ENCODE results near the gene KCTD16.

KCTD16 gene

DNA sequence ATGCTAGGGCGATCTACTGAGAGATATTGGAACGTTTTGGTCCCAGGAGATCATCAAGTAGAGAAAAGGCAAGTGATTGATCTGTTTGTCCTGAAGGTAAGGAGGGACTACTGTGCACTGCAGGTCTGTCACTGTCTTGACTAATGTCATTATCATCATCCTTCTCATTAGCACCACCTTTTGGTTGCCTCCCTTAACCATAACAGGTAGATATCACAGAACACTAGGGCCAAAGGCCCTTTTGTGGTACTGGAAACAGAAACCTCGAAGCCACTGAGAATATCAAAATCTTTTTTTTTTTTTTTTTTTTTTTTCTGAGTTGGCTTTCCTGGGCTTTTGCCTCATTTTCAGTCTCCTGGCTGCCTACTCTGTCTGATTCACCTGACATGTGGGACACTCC lies 134.0 kb downstream of the KCTD16 start:
- no peaks in the 10 kb centered on the region for H3K79me2 ChIP-seq (ENCODE audit: insufficient read depth, low read length)
- H3K9me3 ChIP-seq (ENCODE audit: insufficient read depth, low read length, severe bottlenecking): no peaks in the 10 kb centered on the region
- H3K4me1 ChIP-seq (ENCODE audit: insufficient read depth, low read length): no peaks in the 10 kb centered on the region
- DNase-seq: no peak
- no peak overlapping the region for H3K9ac ChIP-seq (ENCODE audit: low read depth, low read length)
- ATAC-seq (ENCODE audit: insufficient read depth, low read depth): no peak
- H3K27me3 ChIP-seq (ENCODE audit: insufficient read depth, low read length, poor library complexity): peaks cover 3% of the 10 kb centered on the region
- no peak overlapping the region for H3K4me3 ChIP-seq (ENCODE audit: low read depth in 1 of 2, low read length in 2 of 2)
- no peak overlapping the region for H3K4me2 ChIP-seq (ENCODE audit: insufficient read depth, low read length)
- H2AFZ ChIP-seq (ENCODE audit: low read depth, low read length): no peak overlapping the region
- no peaks in the 10 kb centered on the region for H3K36me3 ChIP-seq (ENCODE audit: insufficient read depth, low read length)
- TF ChIP-seq CTCF (IDR thresholded peaks at IDR 0.05; ENCODE audit: borderline replicate concordance, extremely low read depth, low read length, poor library complexity, severe bottlenecking) (no peak), EZH2 (IDR thresholded peaks at IDR 0.05; ENCODE audit: borderline replicate concordance, low read depth, low read length, severe bottlenecking) (no peak)
- H4K20me1 ChIP-seq (ENCODE audit: insufficient read depth, low read length): no peaks in the 10 kb centered on the region
- H3K27ac ChIP-seq (ENCODE audit: low read length): no peak overlapping the region

GRCh38 chr5:144307736-144308135 lies 137.1 kb downstream of the KCTD16 start:
- H3K4me1 ChIP-seq (ENCODE audit: insufficient read depth, low read length): no peaks in the 10 kb centered on the region
- H3K4me3 ChIP-seq (ENCODE audit: low read depth in 1 of 2, low read length in 2 of 2): no peak overlapping the region
- H4K20me1 ChIP-seq (ENCODE audit: insufficient read depth, low read length): no peaks in the 10 kb centered on the region
- no peak for TF ChIP-seq CTCF (IDR thresholded peaks at IDR 0.05; ENCODE audit: borderline replicate concordance, extremely low read depth, low read length, poor library complexity, severe bottlenecking)
- no peak for TF ChIP-seq EZH2 (IDR thresholded peaks at IDR 0.05; ENCODE audit: borderline replicate concordance, low read depth, low read length, severe bottlenecking)
- H2AFZ ChIP-seq (ENCODE audit: low read depth, low read length): no peak overlapping the region
- no peak for ATAC-seq (ENCODE audit: insufficient read depth, low read depth)
- no peak for DNase-seq
- peaks cover 8% of the 10 kb centered on the region for H3K27me3 ChIP-seq (ENCODE audit: insufficient read depth, low read length, poor library complexity)
- no peaks in the 10 kb centered on the region for H3K79me2 ChIP-seq (ENCODE audit: insufficient read depth, low read length)
- no peaks in the 10 kb centered on the region for H3K9me3 ChIP-seq (ENCODE audit: insufficient read depth, low read length, severe bottlenecking)
- H3K4me2 ChIP-seq (ENCODE audit: insufficient read depth, low read length): no peak overlapping the region
- no peaks in the 10 kb centered on the region for H3K36me3 ChIP-seq (ENCODE audit: insufficient read depth, low read length)
- H3K9ac ChIP-seq (ENCODE audit: low read depth, low read length): no peak overlapping the region
- no peak overlapping the region for H3K27ac ChIP-seq (ENCODE audit: low read length)

GRCh38 chr5:144308174-144308573 lies 137.5 kb downstream of the KCTD16 start:
- Histone ChIP-seq H3K36me3 (ENCODE audit: insufficient read depth, low read length) (no peaks in the 10 kb centered on the region), H3K4me1 (ENCODE audit: insufficient read depth, low read length) (no peaks in the 10 kb centered on the region), H3K4me3 (ENCODE audit: low read depth in 1 of 2, low read length in 2 of 2) (no peak overlapping the region), H3K27ac (ENCODE audit: low read length) (no peak overlapping the region), H3K79me2 (ENCODE audit: insufficient read depth, low read length) (no peaks in the 10 kb centered on the region), H3K27me3 (ENCODE audit: insufficient read depth, low read length, poor library complexity) (peaks cover 8% of the 10 kb centered on the region), H2AFZ (ENCODE audit: low read depth, low read length) (no peak overlapping the region), H4K20me1 (ENCODE audit: insufficient read depth, low read length) (no peaks in the 10 kb centered on the region), H3K9me3 (ENCODE audit: insufficient read depth, low read length, severe bottlenecking) (no peaks in the 10 kb centered on the region), H3K9ac (ENCODE audit: low read depth, low read length) (no peak overlapping the region), H3K4me2 (ENCODE audit: insufficient read depth, low read length) (no peak overlapping the region)
- ATAC-seq (ENCODE audit: insufficient read depth, low read depth) (no peak), DNase-seq (no peak)
- no peak for TF ChIP-seq CTCF (IDR thresholded peaks at IDR 0.05; ENCODE audit: borderline replicate concordance, extremely low read depth, low read length, poor library complexity, severe bottlenecking)
- no peak for TF ChIP-seq EZH2 (IDR thresholded peaks at IDR 0.05; ENCODE audit: borderline replicate concordance, low read depth, low read length, severe bottlenecking)
